ENCODE results near the gene MSRB1.
"Not testable (repeated sequence)": the region's sequence is repeated elsewhere in the genome, so short reads cannot be mapped to it uniquely, and the experiment has no call there.

The MSRB1 gene

GRCh38 chr16:1940273-1941161, 2.5 kb downstream of the MSRB1 start:
- DNase-seq (ENCODE audit: low read depth), result no peak
- no peak for TF ChIP-seq CTCF (IDR thresholded peaks at IDR 0.05; ENCODE audit: low read length, missing control alignments)
- H3K4me3 ChIP-seq (replicated peaks; ENCODE audit: low read depth, low read length), result no peak overlapping the region

GRCh38 chr16:1939833-1940232, 3.2 kb downstream of the MSRB1 start:
- not testable (repeated sequence) for DNase-seq (ENCODE audit: low read depth)

GRCh38 chr16:1938910-1939309, 4.1 kb downstream of the MSRB1 start:
- DNase-seq (ENCODE audit: low read depth), result no peak
- no peak overlapping the region for H3K4me3 ChIP-seq (replicated peaks; ENCODE audit: low read depth, low read length)
- TF ChIP-seq CTCF (IDR thresholded peaks at IDR 0.05; ENCODE audit: low read length, missing control alignments), result no peak

More at GRCh38 chr16:1939833-1940232, 3.2 kb downstream of the MSRB1 start:
- H3K4me3 ChIP-seq (replicated peaks; ENCODE audit: low read depth, low read length), result not testable (repeated sequence)

- DNase-seq (ENCODE audit: low read depth), result no peak
- H3K4me3 ChIP-seq (replicated peaks; ENCODE audit: low read depth, low read length), result no peak overlapping the region
- TF ChIP-seq CTCF (IDR thresholded peaks at IDR 0.05; ENCODE audit: low read length, missing control alignments), result no peak
Measured at GRCh38 chr16:1938316-1938715, 4.7 kb downstream of the MSRB1 start.

GRCh38 chr16:1936945-1937479, 6.0 kb downstream of the MSRB1 start:
- DNase-seq (ENCODE audit: low read depth), result no peak
- TF ChIP-seq CTCF (IDR thresholded peaks at IDR 0.05; ENCODE audit: low read length, missing control alignments), result no peak

GRCh38 chr16:1933097-1933661, 9.8 kb downstream of the MSRB1 start:
- no peak for TF ChIP-seq CTCF (IDR thresholded peaks at IDR 0.05; ENCODE audit: low read length, missing control alignments)
- no peak for DNase-seq (ENCODE audit: low read depth)
- no peak overlapping the region for H3K4me3 ChIP-seq (replicated peaks; ENCODE audit: low read depth, low read length)

More at GRCh38 chr16:1936945-1937479, 6.0 kb downstream of the MSRB1 start:
- H3K4me3 ChIP-seq (replicated peaks; ENCODE audit: low read depth, low read length), result no peak overlapping the region
